OCI-LY3 (cell line): Measurements from ENCODE around the gene TLR7.

ENCODE experiments used
- H2AFZ ChIP-seq: fragments of 200-600, 300-600 bp; shearing (Covaris generic); 2 replicates; pipeline ENCODE4 v1.6.0; 2014; ENCODE audit warnings: antibody characterized with exemption, low read depth, low read length
- H3K27ac ChIP-seq: fragments of 200-600, 300-600 bp; sonication (generic); 2 replicates; pipeline ENCODE4 v1.5.1; 2014; ENCODE audit warnings: mild to moderate bottlenecking, low read length, moderate library complexity, mixed read lengths
- H3K27me3 ChIP-seq: fragments of 200-600, 300-600 bp; sonication (generic); 2 replicates; pipeline ENCODE4 v1.6.1; 2014; ENCODE audit warnings: low read depth, low read length, mixed read lengths
- H3K36me3 ChIP-seq: fragments of 200-600, 300-600 bp; sonication (generic); replicated peaks from 2 replicates; pipeline ENCODE3; 2014; ENCODE audit warnings: low read depth, low read length, mixed read lengths
- H3K4me1 ChIP-seq: fragments of 300-600, 200-600 bp; sonication (generic); 2 replicates; pipeline ENCODE4 v1.6.1; 2014; ENCODE audit warnings: low read length, mixed read lengths
- H3K4me2 ChIP-seq: fragments of 200-600, 300-600 bp; sonication (generic); 2 replicates; pipeline ENCODE4 v1.6.1; 2014; ENCODE audit warnings: low read length, mixed read lengths
- H3K4me3 ChIP-seq: fragments of 300-600, 200-600 bp; sonication (generic); 2 replicates; pipeline ENCODE4 v1.5.1; 2014; ENCODE audit warnings: antibody characterized with exemption, mild to moderate bottlenecking, low read length, moderate library complexity
- H3K79me2 ChIP-seq: fragments of 300-600, 200-600 bp; shearing (Covaris generic); 2 replicates; pipeline ENCODE4 v1.6.1; 2014; ENCODE audit warnings: mild to moderate bottlenecking, low read length, mixed read lengths
- H3K9ac ChIP-seq: fragments of 300-600, 200-600 bp; shearing (Covaris generic); 2 replicates; pipeline ENCODE4 v1.6.0; 2014; ENCODE audit warnings: mild to moderate bottlenecking, low read length, moderate library complexity
- H3K9me3 ChIP-seq: fragments of 200-600, 300-600 bp; shearing (Covaris generic); 2 replicates; pipeline ENCODE4 v1.6.1; 2014; ENCODE audit warnings: low read length, mixed read lengths; ENCODE audit not compliant: insufficient read depth
- H4K20me1 ChIP-seq: fragments of 200-600, 300-600 bp; sonication (generic); 2 replicates; pipeline ENCODE4 v1.6.1; 2016; ENCODE audit warnings: low read length, mixed read lengths; ENCODE audit not compliant: insufficient read depth
- CTCF ChIP-seq: fragments of 200-600, 300-600 bp; sonication (generic); IDR thresholded peaks from 2 replicates; pipeline ENCODE4 v1.5.1; 2014; ENCODE audit warnings: antibody characterized with exemption, low read length, low read depth
- EZH2phosphoT487 ChIP-seq: fragments of 200-600 bp; shearing (Covaris generic); IDR thresholded peaks from 2 replicates; pipeline ENCODE4 v1.6.1; 2018; ENCODE audit warnings: antibody characterized with exemption, mixed run types, low read depth

Gene TLR7

DNA sequence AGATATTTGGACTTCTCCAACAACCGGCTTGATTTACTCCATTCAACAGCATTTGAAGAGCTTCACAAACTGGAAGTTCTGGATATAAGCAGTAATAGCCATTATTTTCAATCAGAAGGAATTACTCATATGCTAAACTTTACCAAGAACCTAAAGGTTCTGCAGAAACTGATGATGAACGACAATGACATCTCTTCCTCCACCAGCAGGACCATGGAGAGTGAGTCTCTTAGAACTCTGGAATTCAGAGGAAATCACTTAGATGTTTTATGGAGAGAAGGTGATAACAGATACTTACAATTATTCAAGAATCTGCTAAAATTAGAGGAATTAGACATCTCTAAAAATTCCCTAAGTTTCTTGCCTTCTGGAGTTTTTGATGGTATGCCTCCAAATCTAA, 20.3 kb downstream of the TLR7 start:
- no peaks in the 10 kb centered on the region for H3K9me3 ChIP-seq
- TF ChIP-seq CTCF (no peak), EZH2phosphoT487 (no peak)
- H3K4me1 ChIP-seq: peaks cover 17% of the 10 kb centered on the region
- H3K4me2 ChIP-seq: no peak overlapping the region
- H3K27ac ChIP-seq: no peak overlapping the region
- H4K20me1 ChIP-seq: no peaks in the 10 kb centered on the region
- H3K9ac ChIP-seq: no peak overlapping the region
- H3K79me2 ChIP-seq: no peaks in the 10 kb centered on the region
- no peak overlapping the region for H3K4me3 ChIP-seq
- no peaks in the 10 kb centered on the region for H3K36me3 ChIP-seq
- H3K27me3 ChIP-seq: no peaks in the 10 kb centered on the region
- no peak overlapping the region for H2AFZ ChIP-seq

DNA sequence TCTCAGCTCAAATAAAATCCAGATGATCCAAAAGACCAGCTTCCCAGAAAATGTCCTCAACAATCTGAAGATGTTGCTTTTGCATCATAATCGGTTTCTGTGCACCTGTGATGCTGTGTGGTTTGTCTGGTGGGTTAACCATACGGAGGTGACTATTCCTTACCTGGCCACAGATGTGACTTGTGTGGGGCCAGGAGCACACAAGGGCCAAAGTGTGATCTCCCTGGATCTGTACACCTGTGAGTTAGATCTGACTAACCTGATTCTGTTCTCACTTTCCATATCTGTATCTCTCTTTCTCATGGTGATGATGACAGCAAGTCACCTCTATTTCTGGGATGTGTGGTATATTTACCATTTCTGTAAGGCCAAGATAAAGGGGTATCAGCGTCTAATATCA, 20.9 kb downstream of the TLR7 start:
- no peak overlapping the region for H3K27ac ChIP-seq
- no peaks in the 10 kb centered on the region for H3K27me3 ChIP-seq
- no peaks in the 10 kb centered on the region for H3K9me3 ChIP-seq
- TF ChIP-seq EZH2phosphoT487 (no peak), CTCF (no peak)
- H3K79me2 ChIP-seq: no peaks in the 10 kb centered on the region
- H3K4me2 ChIP-seq: no peak overlapping the region
- no peaks in the 10 kb centered on the region for H3K36me3 ChIP-seq
- no peak overlapping the region for H2AFZ ChIP-seq
- H3K4me1 ChIP-seq: peaks cover 15% of the 10 kb centered on the region
- H3K9ac ChIP-seq: no peak overlapping the region
- H3K4me3 ChIP-seq: no peak overlapping the region
- no peaks in the 10 kb centered on the region for H4K20me1 ChIP-seq

- Histone ChIP-seq H3K27ac (no peak overlapping the region), H2AFZ (no peak overlapping the region), H3K36me3 (no peaks in the 10 kb centered on the region), H3K27me3 (no peaks in the 10 kb centered on the region), H3K4me1 (peaks cover 18% of the 10 kb centered on the region), H3K4me3 (peak overlapping the region; percentile 25; the same call in 1 of the 2 replicates), H3K9me3 (no peaks in the 10 kb centered on the region), H3K9ac (no peak overlapping the region), H3K79me2 (no peaks in the 10 kb centered on the region), H4K20me1 (no peaks in the 10 kb centered on the region), H3K4me2 (peak overlapping the region; percentile 50)
- TF ChIP-seq EZH2phosphoT487 (no peak), CTCF (no peak)
Observed at GRCh38 chrX:12890467-12890866, 23.6 kb downstream of the TLR7 start.

DNA sequence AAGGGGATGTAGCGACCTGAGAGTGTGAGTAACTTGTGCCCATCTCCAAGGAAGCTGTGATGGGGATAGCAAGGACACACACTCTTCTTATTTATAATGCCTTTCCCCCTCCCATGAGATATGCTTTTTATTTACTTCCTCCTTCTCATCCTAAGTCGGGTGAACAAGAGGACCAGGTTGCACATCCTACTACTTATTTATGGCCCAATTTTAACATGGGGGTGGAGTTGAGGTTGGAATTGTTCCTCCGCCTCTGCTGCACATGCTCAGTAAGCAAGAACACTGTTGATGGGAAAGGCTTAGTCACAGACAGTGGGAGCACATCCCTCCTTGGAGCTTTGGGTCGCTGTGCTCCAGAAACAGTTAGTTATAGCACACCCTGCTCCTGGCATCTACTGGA, 24.3 kb downstream of the TLR7 start:
- no peak overlapping the region for H3K4me3 ChIP-seq
- peak overlapping the region; percentile 50; the same call in 1 of the 2 replicates for H3K4me2 ChIP-seq
- no peak overlapping the region for H2AFZ ChIP-seq
- no peak overlapping the region for H3K27ac ChIP-seq
- peaks cover 18% of the 10 kb centered on the region for H3K4me1 ChIP-seq
- H3K9ac ChIP-seq: no peak overlapping the region
- no peaks in the 10 kb centered on the region for H3K79me2 ChIP-seq
- H3K27me3 ChIP-seq: no peaks in the 10 kb centered on the region
- no peaks in the 10 kb centered on the region for H3K36me3 ChIP-seq
- no peak for TF ChIP-seq EZH2phosphoT487
- no peak for TF ChIP-seq CTCF
- H3K9me3 ChIP-seq: no peaks in the 10 kb centered on the region
- no peaks in the 10 kb centered on the region for H4K20me1 ChIP-seq
